ENCODE data around the gene PSMG4. TPM values are rescaled to one million over a fixed set of nuclear protein-coding genes. Genes with fewer than 3 reads are reported as not detected.
A peak's percentile ranks its signal among the peaks of the same experiment; 100 is the strongest.

Gene PSMG4
- polyA plus RNA-seq, 6 donors from 2014 or later = 37.9 to 63.0 (median 51.5) TPM

- Mint-ChIP-seq H3K4me1 (peaks cover 0 to 13% (median 7%) of the 10 kb centered on the region in 3 donors), H3K9me3 (no peaks in the 10 kb centered on the region), H3K4me3 (no peak overlapping the region), H3K27me3 (no peaks in the 10 kb centered on the region), H3K36me3 (no peaks in the 10 kb centered on the region), H3K27ac (no peak overlapping the region)
- ATAC-seq (ENCODE audit: low read depth in 2 of 2) = no peak
- no peak for DNase-seq
Observed at GRCh38 chr6:3286641-3287171, 28.0 kb downstream of the PSMG4 start.

- DNase-seq (no peak), ATAC-seq (ENCODE audit: low read depth in 2 of 2) (no peak)
- peak overlapping the region in 1 of 6 donors; percentile 58 for H3K27ac Mint-ChIP-seq
- H3K36me3 Mint-ChIP-seq = no peaks in the 10 kb centered on the region
- H3K9me3 Mint-ChIP-seq = no peaks in the 10 kb centered on the region
- H3K27me3 Mint-ChIP-seq = no peaks in the 10 kb centered on the region
- H3K4me3 Mint-ChIP-seq = no peak overlapping the region
- peaks cover 0 to 13% (median 7%) of the 10 kb centered on the region in 3 donors for H3K4me1 Mint-ChIP-seq
Observed at GRCh38 chr6:3287308-3287707, 28.6 kb downstream of the PSMG4 start.

GRCh38 chr6:3287976-3288707 lies 29.4 kb downstream of the PSMG4 start:
- ATAC-seq (ENCODE audit: low read depth in 2 of 2) (no peak), DNase-seq (no peak)
- H3K36me3 Mint-ChIP-seq = no peaks in the 10 kb centered on the region
- peak overlapping the region in 3 of 6 donors; percentile 42 to 72 (median 45) for H3K27ac Mint-ChIP-seq
- no peaks in the 10 kb centered on the region for H3K9me3 Mint-ChIP-seq
- H3K4me1 Mint-ChIP-seq = peaks cover 0 to 13% (median 7%) of the 10 kb centered on the region in 3 donors
- no peaks in the 10 kb centered on the region for H3K27me3 Mint-ChIP-seq
- H3K4me3 Mint-ChIP-seq = no peak overlapping the region

GRCh38 chr6:3288711-3289663 lies 30.2 kb downstream of the PSMG4 start:
- H3K4me3 Mint-ChIP-seq = no peak overlapping the region
- H3K36me3 Mint-ChIP-seq = no peaks in the 10 kb centered on the region
- H3K4me1 Mint-ChIP-seq = peaks cover 0 to 13% (median 7%) of the 10 kb centered on the region in 3 donors
- H3K27ac Mint-ChIP-seq = peak overlapping the region in 1 of 6 donors; percentile 42
- no peaks in the 10 kb centered on the region for H3K27me3 Mint-ChIP-seq
- ATAC-seq (ENCODE audit: low read depth in 2 of 2) = no peak
- DNase-seq = no peak
- H3K9me3 Mint-ChIP-seq = no peaks in the 10 kb centered on the region

GRCh38 chr6:3289664-3290055 lies 30.9 kb downstream of the PSMG4 start:
- DNase-seq (no peak), ATAC-seq (ENCODE audit: low read depth in 2 of 2) (no peak)
- Mint-ChIP-seq H3K4me3 (no peak overlapping the region), H3K27me3 (peaks cover 0 to 1% (median 0%) of the 10 kb centered on the region in 3 donors), H3K27ac (no peak overlapping the region), H3K36me3 (no peaks in the 10 kb centered on the region), H3K4me1 (peaks cover 0 to 13% (median 7%) of the 10 kb centered on the region in 3 donors), H3K9me3 (no peaks in the 10 kb centered on the region)

- H3K36me3 Mint-ChIP-seq = no peaks in the 10 kb centered on the region
- ATAC-seq (ENCODE audit: low read depth in 2 of 2) = no peak
- no peak overlapping the region for H3K27ac Mint-ChIP-seq
Observed at GRCh38 chr6:3290149-3290930, 31.6 kb downstream of the PSMG4 start.

GRCh38 chr6:3290931-3291211 lies 32.1 kb downstream of the PSMG4 start:
- peaks cover 0 to 11% (median 7%) of the 10 kb centered on the region in 3 donors for H3K4me1 Mint-ChIP-seq
- H3K9me3 Mint-ChIP-seq = no peaks in the 10 kb centered on the region
- no peak overlapping the region for H3K27ac Mint-ChIP-seq
- no peaks in the 10 kb centered on the region for H3K36me3 Mint-ChIP-seq
- peaks cover 0 to 11% (median 9%) of the 10 kb centered on the region in 3 donors for H3K27me3 Mint-ChIP-seq
- ATAC-seq (ENCODE audit: low read depth in 2 of 2) (no peak), DNase-seq (no peak)
- no peak overlapping the region for H3K4me3 Mint-ChIP-seq

More at GRCh38 chr6:3290149-3290930, 31.6 kb downstream of the PSMG4 start:
- no peak for DNase-seq
- Mint-ChIP-seq H3K9me3 (no peaks in the 10 kb centered on the region), H3K27me3 (peaks cover 0 to 8% (median 6%) of the 10 kb centered on the region in 3 donors), H3K4me1 (peaks cover 0 to 13% (median 7%) of the 10 kb centered on the region in 3 donors), H3K4me3 (no peak overlapping the region)

GRCh38 chr6:3291346-3291745 lies 32.6 kb downstream of the PSMG4 start:
- H3K27me3 Mint-ChIP-seq = peaks cover 0 to 11% (median 9%) of the 10 kb centered on the region in 3 donors
- H3K27ac Mint-ChIP-seq = no peak overlapping the region
- ATAC-seq (ENCODE audit: low read depth in 2 of 2) (no peak), DNase-seq (no peak)
- no peaks in the 10 kb centered on the region for H3K36me3 Mint-ChIP-seq
- H3K4me1 Mint-ChIP-seq = peaks cover 0 to 11% (median 7%) of the 10 kb centered on the region in 3 donors
- H3K4me3 Mint-ChIP-seq = no peak overlapping the region
- no peaks in the 10 kb centered on the region for H3K9me3 Mint-ChIP-seq

GRCh38 chr6:3291987-3292386 lies 33.2 kb downstream of the PSMG4 start:
- ATAC-seq (ENCODE audit: low read depth in 2 of 2) = no peak
- no peaks in the 10 kb centered on the region for H3K9me3 Mint-ChIP-seq
- H3K27me3 Mint-ChIP-seq = peaks cover 0 to 15% (median 12%) of the 10 kb centered on the region in 3 donors
- no peak overlapping the region for H3K27ac Mint-ChIP-seq
- no peaks in the 10 kb centered on the region for H3K36me3 Mint-ChIP-seq
- H3K4me3 Mint-ChIP-seq = no peak overlapping the region
- peaks cover 0 to 11% (median 7%) of the 10 kb centered on the region in 3 donors for H3K4me1 Mint-ChIP-seq
- DNase-seq = no peak

- ATAC-seq (ENCODE audit: low read depth in 2 of 2) (no peak), DNase-seq (no peak)
- Mint-ChIP-seq H3K9me3 (no peaks in the 10 kb centered on the region), H3K36me3 (no peaks in the 10 kb centered on the region), H3K4me3 (peak overlapping the region in 1 of 8 donors; percentile 71), H3K27me3 (peaks cover 0 to 20% (median 14%) of the 10 kb centered on the region in 3 donors), H3K4me1 (peaks cover 0 to 11% (median 7%) of the 10 kb centered on the region in 3 donors), H3K27ac (peak overlapping the region in 1 of 6 donors; percentile 42)
Observed at GRCh38 chr6:3292431-3293197, 33.9 kb downstream of the PSMG4 start.

- Mint-ChIP-seq H3K4me3 (no peak overlapping the region), H3K9me3 (no peaks in the 10 kb centered on the region), H3K27me3 (peaks cover 0 to 26% (median 14%) of the 10 kb centered on the region in 3 donors), H3K27ac (no peak overlapping the region), H3K36me3 (no peaks in the 10 kb centered on the region), H3K4me1 (peaks cover 0 to 7% (median 7%) of the 10 kb centered on the region in 3 donors)
- DNase-seq (no peak), ATAC-seq (ENCODE audit: low read depth in 2 of 2) (no peak)
Observed at GRCh38 chr6:3293271-3294155, 34.8 kb downstream of the PSMG4 start.

- Mint-ChIP-seq H3K4me1 (peaks cover 0 to 6% (median 4%) of the 10 kb centered on the region in 3 donors), H3K4me3 (no peak overlapping the region), H3K36me3 (no peaks in the 10 kb centered on the region), H3K9me3 (no peaks in the 10 kb centered on the region), H3K27me3 (peaks cover 0 to 26% (median 14%) of the 10 kb centered on the region in 3 donors), H3K27ac (no peak overlapping the region)
- DNase-seq = no peak
- no peak for ATAC-seq (ENCODE audit: low read depth in 2 of 2)
Observed at GRCh38 chr6:3294396-3294795, 35.6 kb downstream of the PSMG4 start.

All from naive B cell (primary cell).